CD4-positive, alpha-beta T cell treated with Interleukin-6 at 100 ng/mL for 8 hours (primary cell): ENCODE data around the gene DMBT1.

Source experiments
- DNase-seq: peaks from one replicate; pipeline ENCODE4 v3.0.0-alpha.2; 2020; ENCODE audit warnings: mixed read lengths, low spot score

DMBT1 gene

GRCh38 chr10:122548407-122549085, 12.0 kb upstream of the DMBT1 start:
- DNase-seq, result no peak

DNA sequence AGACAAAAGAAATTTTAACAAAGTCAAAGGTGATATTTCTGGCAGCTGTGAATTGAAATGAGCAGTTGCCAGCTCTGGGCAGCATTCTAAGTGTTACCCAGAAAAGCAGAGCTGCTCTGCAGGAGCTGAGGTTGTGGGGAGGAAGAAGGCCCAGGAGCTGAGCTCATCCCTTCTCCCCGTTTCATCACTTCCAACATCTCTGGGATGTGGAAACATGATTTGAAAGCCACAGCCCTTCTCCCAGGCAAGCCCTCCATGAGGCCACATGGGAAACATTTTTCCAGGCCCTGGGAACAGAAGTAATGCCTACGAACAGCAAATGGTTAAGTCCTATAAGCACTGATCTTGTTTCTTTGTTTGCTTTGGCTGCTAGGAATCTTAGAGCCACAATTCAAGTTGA, 10.9 kb upstream of the DMBT1 start:
- DNase-seq, result no peak

DNA sequence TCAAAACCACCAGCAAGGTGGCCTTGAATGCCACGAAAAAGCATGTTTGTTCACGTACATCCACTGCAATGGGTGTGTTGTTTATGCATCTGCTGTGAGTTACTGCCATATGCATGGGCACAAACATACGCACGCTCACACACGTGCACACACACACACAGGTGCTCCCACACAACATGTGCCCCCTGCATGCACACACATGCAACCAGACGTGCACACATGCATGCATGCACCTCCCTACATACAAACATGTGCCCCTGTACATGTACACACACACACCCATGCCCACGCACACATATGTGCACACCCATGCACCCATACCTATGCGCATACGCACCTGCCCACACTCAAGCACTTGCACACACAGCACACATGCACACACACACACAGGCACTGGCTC, 10.1 kb upstream of the DMBT1 start:
- no peak for DNase-seq

DNA sequence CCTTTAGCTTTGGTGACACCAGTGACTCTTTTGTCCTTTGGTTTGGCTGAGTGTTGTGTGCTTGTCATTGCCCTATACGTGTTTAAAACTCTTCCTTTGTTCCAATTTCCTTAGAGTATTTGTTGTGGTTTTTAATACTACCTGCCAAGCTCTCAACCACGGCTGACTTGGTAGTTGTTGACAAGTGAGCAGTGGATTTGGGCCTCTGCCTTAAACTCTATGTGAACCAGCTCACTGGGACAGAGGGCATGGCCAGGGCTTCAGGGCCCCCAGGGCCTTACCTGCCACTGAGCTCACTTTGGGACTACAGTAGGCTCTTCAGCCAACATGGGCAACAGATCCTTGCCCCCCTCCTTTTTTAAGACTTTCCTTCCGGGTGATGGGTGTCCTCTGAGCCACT, 9.6 kb upstream of the DMBT1 start:
- peak; percentile 5 for DNase-seq

- peak; percentile 35 for DNase-seq
Measured at GRCh38 chr10:122551450-122551849, 9.1 kb upstream of the DMBT1 start.

DNA sequence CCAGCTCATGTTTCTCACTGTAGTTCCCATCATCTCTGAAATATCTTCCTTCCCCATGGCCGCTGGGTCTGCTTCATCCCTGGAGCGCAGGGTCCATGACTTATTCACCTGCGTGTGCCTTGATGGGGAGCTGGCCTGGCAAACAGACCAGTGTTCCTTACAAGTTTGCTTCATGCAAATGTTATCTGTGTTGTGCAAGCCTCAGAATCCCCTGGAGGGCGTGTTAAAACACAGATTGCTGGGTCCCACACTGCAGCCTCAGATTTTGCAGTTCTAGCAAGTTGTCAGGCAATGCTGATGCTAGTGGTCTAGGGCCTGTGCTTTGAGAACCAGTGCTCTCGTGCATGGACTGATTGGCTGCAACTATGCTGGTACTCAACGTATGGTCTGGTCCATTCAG, 7.2 kb upstream of the DMBT1 start:
- no peak for DNase-seq

DNA sequence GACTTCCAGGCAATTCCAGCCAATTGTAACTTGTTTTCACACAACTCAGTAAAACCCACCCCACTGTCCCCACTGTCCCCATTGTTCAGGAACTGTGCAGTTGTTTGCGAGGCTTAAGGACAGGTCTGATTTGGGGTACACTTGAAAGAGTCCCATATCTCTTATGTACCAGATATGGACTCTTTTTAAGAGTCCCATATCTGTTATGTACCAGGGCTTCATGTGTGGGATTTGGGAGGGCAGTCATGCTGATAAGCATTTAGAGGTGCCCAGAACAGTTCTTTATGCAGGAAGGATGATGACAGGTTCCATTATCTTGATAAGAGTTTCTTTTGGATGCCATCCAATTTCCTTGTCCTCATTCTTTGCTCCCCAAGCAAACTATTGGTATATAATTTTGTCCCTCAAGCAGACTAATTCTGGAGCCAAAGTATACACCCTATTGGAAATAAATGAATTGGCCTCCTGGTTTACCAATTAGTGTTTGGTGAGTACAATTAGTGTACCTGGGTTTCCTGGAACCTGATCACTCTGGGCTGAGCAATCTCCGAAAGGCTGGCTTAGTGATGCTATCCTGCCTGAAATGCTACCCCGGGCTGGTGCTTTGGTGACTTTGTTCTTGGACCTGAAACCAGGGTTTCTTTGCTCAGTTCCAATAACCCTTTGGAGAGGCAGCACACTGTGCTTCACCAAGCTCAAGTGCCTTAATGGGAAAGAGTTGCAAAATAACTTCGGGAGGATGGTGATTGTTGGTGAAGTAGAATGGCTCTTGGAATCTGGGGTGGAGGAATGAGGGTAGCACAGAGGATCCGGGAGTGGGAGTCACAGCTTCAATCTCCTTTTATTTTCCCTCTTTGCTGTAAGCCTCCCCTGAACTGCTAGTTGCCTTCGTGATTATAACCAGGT, 6.2 kb upstream of the DMBT1 start:
- no peak for DNase-seq

GRCh38 chr10:122555442-122555841, 5.1 kb upstream of the DMBT1 start:
- no peak for DNase-seq

GRCh38 chr10:122557516-122557915, 3.0 kb upstream of the DMBT1 start:
- no peak for DNase-seq

DNA sequence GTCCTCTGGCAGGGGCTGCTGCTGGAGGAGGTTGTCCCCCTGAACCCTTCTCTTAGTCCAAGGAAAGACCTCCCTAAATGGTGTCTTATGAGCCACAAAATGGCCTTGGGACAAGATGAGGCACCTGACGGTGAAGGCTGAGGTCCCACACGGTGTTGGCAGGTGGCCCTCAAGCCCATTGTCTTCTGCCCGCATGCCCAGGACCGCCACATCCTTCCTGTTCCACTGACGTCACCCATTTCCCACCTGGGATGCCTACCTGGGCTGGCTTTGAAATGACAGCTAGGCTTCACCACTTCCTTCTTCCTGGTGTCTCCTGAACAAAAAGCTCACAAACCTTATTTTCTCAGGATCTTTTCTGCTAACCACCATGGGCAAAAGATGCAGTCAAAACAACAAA, 2.1 kb upstream of the DMBT1 start:
- peak; percentile 29 for DNase-seq

GRCh38 chr10:122559228-122559627, 1.3 kb upstream of the DMBT1 start:
- no peak for DNase-seq

GRCh38 chr10:122561212-122561611, 658 bp downstream of the DMBT1 start:
- no peak for DNase-seq

DNA sequence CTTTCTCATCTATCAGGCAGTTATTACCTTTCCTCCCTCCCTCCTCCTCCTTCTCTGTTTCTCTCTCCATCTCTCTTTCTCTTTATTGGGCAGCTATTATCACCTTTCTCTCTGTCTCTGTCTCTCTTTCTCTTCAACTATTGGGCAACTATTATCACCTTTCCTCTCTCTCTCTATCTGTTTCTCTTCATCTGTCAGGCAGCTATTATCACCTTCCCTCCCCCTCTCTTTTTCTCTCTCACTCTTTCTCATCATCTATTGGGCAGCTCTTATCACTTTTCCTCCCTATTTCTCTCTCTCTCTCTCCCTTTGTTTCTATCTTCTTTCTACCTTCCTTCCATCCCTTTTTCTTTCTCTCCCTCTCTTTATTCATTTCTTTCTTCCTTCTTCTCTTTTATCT, 1.2 kb downstream of the DMBT1 start:
- DNase-seq, result no peak

DNA sequence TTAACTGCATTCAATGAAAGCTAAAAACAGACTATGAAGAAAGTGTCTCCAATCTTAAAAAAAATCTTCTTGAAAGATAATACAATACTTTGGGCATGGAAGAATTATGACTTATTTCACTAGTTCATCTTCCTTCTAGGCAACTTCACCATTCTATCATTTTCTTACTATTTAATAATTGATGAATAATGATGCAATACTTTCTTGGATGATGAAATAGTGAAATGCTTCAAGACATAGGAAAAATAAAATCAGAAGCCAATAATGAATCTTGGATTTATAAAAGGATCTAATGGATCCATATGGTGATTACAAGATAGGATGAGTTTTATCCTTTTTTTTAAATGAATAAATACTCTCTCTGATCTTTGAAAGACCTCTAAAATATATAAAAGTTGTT, 4.4 kb downstream of the DMBT1 start:
- no peak for DNase-seq

GRCh38 chr10:122565766-122566206, 5.2 kb downstream of the DMBT1 start:
- DNase-seq, result peak; percentile 53

- no peak for DNase-seq
Measured at GRCh38 chr10:122566632-122567031, 6.1 kb downstream of the DMBT1 start.

GRCh38 chr10:122567056-122567660, 6.6 kb downstream of the DMBT1 start:
- DNase-seq, result no peak

DNA sequence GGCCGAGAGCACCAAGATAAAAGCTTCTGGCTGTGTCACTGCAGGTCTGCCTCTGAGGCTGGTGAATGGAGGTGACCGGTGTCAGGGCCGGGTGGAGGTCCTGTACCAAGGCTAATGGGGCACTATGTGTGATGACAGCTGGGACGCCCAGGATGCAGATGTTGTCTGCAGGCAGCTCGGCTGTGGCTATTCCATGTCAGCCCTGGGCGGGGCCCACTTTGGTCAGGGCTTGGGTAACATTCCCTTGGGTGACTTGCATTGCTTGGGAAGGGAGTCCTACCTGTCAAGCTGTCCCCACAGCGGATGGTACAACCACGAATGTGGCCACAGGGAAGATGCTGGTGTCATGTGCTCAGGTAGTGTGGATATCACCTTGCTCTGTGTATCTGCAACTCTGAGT, 8.0 kb downstream of the DMBT1 start:
- no peak for DNase-seq

GRCh38 chr10:122570920-122571319, 10.4 kb downstream of the DMBT1 start:
- no peak for DNase-seq

- DNase-seq, result no peak
Measured at GRCh38 chr10:122571892-122572291, 11.3 kb downstream of the DMBT1 start.

DNA sequence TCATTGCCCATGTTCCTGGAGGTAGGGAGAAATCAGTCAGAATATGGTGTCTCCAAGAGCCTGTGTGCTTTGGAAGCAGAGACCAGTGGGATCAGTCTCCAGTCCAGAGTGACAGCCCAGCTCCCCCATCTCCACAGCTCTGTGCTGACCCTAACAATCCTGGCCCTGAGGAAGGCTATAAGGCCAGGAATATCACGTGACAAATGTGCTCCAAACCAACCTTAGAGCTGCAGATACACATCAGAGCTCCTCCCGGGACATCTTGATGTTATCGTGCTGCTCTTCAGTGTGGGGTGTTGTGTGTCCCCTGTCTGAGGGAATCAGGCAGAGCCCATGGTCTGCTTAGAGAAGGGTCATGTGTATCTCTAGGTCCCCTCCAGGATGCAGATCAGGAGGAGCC, 15.2 kb downstream of the DMBT1 start:
- DNase-seq, result no peak

DNA sequence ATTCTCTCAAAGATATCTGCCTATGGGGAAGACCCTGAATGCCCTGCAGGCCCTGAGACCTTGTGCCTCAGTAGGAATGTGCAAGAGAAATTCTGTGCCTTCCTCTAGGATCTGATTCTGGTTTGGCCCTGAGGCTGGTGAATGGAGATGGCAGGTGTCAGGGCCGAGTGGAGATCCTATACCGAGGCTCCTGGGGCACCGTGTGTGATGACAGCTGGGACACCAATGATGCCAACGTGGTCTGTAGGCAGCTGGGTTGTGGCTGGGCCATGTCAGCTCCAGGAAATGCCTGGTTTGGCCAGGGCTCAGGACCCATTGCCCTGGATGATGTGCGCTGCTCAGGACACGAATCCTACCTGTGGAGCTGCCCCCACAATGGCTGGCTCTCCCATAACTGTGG, 15.7 kb downstream of the DMBT1 start:
- DNase-seq, result no peak

DNA sequence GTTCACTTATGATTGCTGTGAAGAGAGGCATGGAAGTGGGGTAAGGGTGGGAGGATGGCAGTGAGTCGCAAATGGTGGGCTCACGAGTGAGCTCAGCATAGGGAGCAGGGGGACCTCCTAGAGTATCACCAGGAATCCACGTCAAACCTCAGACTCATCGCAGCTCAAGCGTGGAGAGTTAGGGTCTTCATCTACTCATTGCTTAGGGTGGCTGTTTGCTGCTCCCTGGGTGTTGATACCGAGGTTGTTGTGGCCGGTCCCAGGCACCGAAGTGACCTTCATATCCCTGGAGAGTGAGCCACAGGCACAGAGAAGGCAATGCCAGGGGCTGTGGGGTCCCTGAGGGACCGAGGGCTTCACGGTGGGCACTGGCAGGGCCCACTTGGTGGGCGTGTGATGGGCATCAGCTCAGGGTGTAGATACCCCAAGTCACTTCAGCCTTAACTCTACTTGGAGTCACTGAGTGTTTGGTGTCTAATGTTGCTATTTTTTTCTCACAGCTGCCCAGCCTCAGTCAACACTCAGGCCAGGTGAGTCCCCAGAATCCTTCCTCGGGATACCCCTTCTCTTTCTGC, 16.8 kb downstream of the DMBT1 start:
- no peak for DNase-seq
